ENCODE measurements around the gene BMP7. TPM values are rescaled to one million over a fixed set of nuclear protein-coding genes. Genes with fewer than 3 reads are reported as not detected.

BMP7 gene
- total RNA-seq, 4 donors from 2014 or later, result 19.2 to 39.2 (median 28.2) TPM

DNA sequence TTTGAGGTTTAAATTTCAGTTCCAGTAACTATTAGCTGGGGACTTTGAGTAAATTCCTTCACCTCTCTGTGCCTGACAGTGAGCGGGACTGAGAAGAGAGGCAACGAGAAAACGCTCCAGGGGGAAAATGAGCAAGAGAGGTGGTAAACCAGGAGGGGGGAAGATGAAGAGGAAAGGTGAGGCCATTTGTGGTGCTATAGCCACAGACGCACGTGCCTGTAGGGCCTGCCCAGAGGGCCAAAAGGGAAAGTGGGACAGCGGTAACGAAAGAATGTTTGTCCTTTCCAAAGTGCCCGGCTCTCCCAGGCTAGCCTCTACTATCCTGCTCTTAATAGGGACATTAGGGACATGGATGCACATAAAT lies 99.2 kb downstream of the BMP7 start:
- no peak overlapping the region for H3K27ac ChIP-seq
- no peaks in the 10 kb centered on the region for H3K9me3 ChIP-seq
- H3K4me3 ChIP-seq, result no peak overlapping the region
- no peak for DNase-seq (ENCODE audit: low spot score in 2 of 2)
- no peaks in the 10 kb centered on the region for H3K4me1 ChIP-seq
- peaks cover 3% of the 10 kb centered on the region for H3K36me3 ChIP-seq
- WGBS, result 94% methylated on average over 8 of the region's 8 CpGs
- TF ChIP-seq POLR2A (IDR thresholded peaks at IDR 0.05), result no peak
- no peak for TF ChIP-seq EP300 (IDR thresholded peaks at IDR 0.05)
- TF ChIP-seq, protein P1, sequence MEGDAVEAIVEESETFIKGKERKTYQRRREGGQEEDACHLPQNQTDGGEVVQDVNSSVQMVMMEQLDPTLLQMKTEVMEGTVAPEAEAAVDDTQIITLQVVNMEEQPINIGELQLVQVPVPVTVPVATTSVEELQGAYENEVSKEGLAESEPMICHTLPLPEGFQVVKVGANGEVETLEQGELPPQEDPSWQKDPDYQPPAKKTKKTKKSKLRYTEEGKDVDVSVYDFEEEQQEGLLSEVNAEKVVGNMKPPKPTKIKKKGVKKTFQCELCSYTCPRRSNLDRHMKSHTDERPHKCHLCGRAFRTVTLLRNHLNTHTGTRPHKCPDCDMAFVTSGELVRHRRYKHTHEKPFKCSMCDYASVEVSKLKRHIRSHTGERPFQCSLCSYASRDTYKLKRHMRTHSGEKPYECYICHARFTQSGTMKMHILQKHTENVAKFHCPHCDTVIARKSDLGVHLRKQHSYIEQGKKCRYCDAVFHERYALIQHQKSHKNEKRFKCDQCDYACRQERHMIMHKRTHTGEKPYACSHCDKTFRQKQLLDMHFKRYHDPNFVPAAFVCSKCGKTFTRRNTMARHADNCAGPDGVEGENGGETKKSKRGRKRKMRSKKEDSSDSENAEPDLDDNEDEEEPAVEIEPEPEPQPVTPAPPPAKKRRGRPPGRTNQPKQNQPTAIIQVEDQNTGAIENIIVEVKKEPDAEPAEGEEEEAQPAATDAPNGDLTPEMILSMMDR (IDR thresholded peaks at IDR 0.05), result no peak
- TF ChIP-seq POLR2AphosphoS5 (IDR thresholded peaks at IDR 0.05), result no peak
- no peaks in the 10 kb centered on the region for H3K27me3 ChIP-seq

- TF ChIP-seq POLR2A (IDR thresholded peaks at IDR 0.05) (no peak), POLR2AphosphoS5 (IDR thresholded peaks at IDR 0.05) (no peak), EP300 (IDR thresholded peaks at IDR 0.05) (no peak)
- TF ChIP-seq, protein P1 (IDR thresholded peaks at IDR 0.05), result no peak
- Histone ChIP-seq H3K27me3 (no peaks in the 10 kb centered on the region), H3K4me3 (no peak overlapping the region), H3K9me3 (no peaks in the 10 kb centered on the region), H3K4me1 (no peaks in the 10 kb centered on the region), H3K27ac (no peak overlapping the region), H3K36me3 (peaks cover 3% of the 10 kb centered on the region)
- WGBS, result 81% methylated on average over 4 of the region's 18 CpGs
- no peak for DNase-seq (ENCODE audit: low spot score in 2 of 2)
Measured at GRCh38 chr20:57166568-57167291, 99.7 kb downstream of the BMP7 start.

DNA sequence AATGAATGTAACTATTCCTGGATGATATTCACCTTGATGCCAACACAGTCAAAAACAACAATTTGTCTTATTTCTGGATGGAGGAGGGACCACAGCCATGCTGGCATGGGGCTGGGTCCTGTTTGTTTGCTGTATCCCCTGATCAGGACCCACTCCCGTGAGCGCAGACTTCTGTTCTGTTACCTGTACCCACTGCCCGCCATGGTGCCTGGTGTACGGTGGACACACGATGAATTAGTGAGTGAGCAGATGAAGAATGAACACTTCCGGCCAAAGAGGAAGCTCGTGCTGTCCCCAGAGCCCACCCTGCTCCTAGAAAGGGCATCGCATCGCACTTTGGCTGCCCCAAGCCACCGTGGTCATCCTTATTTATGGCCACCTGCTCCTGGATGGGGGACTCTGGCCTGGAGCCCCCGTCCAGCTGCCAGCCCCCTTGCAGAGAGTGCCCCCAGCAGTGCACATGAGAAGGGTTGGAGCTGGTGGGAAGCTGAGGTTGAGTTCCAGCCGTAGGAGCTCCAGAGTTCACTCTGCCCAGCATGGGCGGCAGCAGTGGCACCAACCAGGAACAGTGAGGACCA lies 100.9 kb downstream of the BMP7 start:
- H3K4me3 ChIP-seq, result no peak overlapping the region
- WGBS, result 98% methylated on average over 8 of the region's 13 CpGs
- DNase-seq (ENCODE audit: low spot score in 2 of 2), result no peak
- H3K9me3 ChIP-seq, result no peaks in the 10 kb centered on the region
- H3K4me1 ChIP-seq, result no peaks in the 10 kb centered on the region
- TF ChIP-seq, protein P1 (IDR thresholded peaks at IDR 0.05), result no peak
- TF ChIP-seq POLR2AphosphoS5 (IDR thresholded peaks at IDR 0.05) (no peak), POLR2A (IDR thresholded peaks at IDR 0.05) (no peak), EP300 (IDR thresholded peaks at IDR 0.05) (no peak)
- H3K36me3 ChIP-seq, result peaks cover 3% of the 10 kb centered on the region
- H3K27me3 ChIP-seq, result no peaks in the 10 kb centered on the region
- H3K27ac ChIP-seq, result no peak overlapping the region

- no peak overlapping the region for H3K4me3 ChIP-seq
- TF ChIP-seq POLR2AphosphoS5 (IDR thresholded peaks at IDR 0.05), result no peak
- TF ChIP-seq POLR2A (IDR thresholded peaks at IDR 0.05), result no peak
- TF ChIP-seq, protein P1 (IDR thresholded peaks at IDR 0.05), result no peak
- no peak for TF ChIP-seq EP300 (IDR thresholded peaks at IDR 0.05)
- H3K27me3 ChIP-seq, result no peaks in the 10 kb centered on the region
- H3K27ac ChIP-seq, result no peak overlapping the region
- H3K4me1 ChIP-seq, result no peaks in the 10 kb centered on the region
- no peak for DNase-seq (ENCODE audit: low spot score in 2 of 2)
- no peaks in the 10 kb centered on the region for H3K9me3 ChIP-seq
- peaks cover 3% of the 10 kb centered on the region for H3K36me3 ChIP-seq
- 95% methylated on average over 7 of the region's 7 CpGs for WGBS
Measured at GRCh38 chr20:57164872-57165271, 101.6 kb downstream of the BMP7 start.

DNA sequence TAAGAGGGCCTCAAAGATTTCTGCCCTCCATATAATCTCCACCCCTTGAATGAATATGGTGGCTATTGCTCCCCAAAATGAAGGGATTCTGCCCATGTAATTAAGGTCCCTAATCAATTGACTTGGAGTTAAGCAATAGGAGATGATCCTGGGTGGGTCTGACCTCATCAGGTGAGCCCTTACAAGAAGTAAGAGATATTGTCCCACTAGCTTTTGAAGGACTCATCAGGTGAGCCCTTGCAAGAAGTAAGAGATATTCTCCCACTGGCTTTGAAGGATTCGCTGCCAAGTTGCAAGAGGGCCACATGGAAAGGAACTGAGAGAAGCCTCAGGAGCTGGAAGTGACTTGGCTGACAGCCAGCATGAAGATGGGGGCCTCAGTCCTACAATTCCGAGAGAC lies 103.4 kb downstream of the BMP7 start:
- Histone ChIP-seq H3K27ac (no peak overlapping the region), H3K4me1 (no peaks in the 10 kb centered on the region), H3K4me3 (no peak overlapping the region), H3K36me3 (no peaks in the 10 kb centered on the region), H3K27me3 (no peaks in the 10 kb centered on the region), H3K9me3 (no peaks in the 10 kb centered on the region)
- TF ChIP-seq EP300 (IDR thresholded peaks at IDR 0.05) (no peak), POLR2AphosphoS5 (IDR thresholded peaks at IDR 0.05) (no peak), POLR2A (IDR thresholded peaks at IDR 0.05) (no peak)
- TF ChIP-seq, protein P1 (IDR thresholded peaks at IDR 0.05), result no peak
- 80% methylated on average over 2 of the region's 2 CpGs for WGBS
- no peak for DNase-seq (ENCODE audit: low spot score in 2 of 2)
